Stimulated activated CD8-positive, alpha-beta memory T cell treated with anti-CD3 and anti-CD28 coated beads, Interleukin-4, amount 100 ng/mL, for 1 hour (primary cell): ENCODE measurements around the gene NUP133.
A peak's percentile ranks its signal among the peaks of the same experiment; 100 is the strongest.
"Not testable (repeated sequence)": the region's sequence is repeated elsewhere in the genome, so short reads cannot be mapped to it uniquely, and the experiment has no call there.

ENCODE experiments used
- DNase-seq, 2 donors: peaks; one replicate each; pipeline ENCODE4 v3.0.0-alpha.2; 2020; ENCODE audit warnings: low read depth in 2 of 2, low spot score in 1 of 2

Gene NUP133

DNA sequence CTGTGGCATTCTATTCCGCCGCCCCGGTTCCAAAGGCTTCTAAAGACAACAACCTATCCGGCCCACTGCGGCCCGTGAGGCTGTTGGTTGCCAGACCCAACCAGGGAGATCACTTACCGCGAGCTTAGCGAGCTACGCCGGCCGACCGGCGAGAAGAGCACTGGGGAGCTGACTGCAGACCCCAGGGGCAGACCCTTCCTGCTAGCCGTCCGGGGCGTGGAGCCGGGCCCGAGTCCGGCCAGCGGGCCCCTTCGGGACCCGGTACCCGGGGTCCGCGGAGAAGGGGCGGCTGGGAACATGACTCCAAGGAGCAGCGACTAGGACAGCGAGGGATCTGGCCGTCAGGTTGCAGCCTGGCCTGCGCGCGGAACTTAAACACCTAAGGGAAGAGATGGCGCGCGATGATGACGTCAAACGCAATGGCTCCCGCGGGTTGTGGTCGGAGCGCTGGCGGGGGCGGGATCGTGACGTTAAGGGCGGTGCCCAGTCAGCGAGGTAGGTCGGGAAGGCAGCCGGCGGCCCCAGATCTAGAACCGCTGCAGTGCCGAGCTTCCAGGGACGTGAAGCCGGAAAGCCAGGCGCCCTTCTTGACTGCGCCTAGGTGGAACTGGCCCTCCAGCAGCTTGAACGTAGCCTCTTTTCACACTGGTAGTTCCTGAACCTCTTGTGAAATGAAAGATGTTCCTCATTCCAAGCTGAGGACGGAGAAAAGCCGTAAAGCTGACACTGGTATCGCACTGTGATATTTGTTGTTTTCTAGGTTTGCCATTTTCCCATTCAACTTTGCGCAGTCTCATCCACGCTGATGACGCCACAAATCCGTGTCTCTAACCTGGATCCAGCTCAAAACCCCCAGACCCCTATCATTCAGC, at the start of gene NUP133:
NUP133 (minus strand) TSS at position 391 of the 872 bp plus-strand sequence; CDS start at position 299, 92 bp downstream.
- DNase-seq = peak; percentile 97 to 100

DNA sequence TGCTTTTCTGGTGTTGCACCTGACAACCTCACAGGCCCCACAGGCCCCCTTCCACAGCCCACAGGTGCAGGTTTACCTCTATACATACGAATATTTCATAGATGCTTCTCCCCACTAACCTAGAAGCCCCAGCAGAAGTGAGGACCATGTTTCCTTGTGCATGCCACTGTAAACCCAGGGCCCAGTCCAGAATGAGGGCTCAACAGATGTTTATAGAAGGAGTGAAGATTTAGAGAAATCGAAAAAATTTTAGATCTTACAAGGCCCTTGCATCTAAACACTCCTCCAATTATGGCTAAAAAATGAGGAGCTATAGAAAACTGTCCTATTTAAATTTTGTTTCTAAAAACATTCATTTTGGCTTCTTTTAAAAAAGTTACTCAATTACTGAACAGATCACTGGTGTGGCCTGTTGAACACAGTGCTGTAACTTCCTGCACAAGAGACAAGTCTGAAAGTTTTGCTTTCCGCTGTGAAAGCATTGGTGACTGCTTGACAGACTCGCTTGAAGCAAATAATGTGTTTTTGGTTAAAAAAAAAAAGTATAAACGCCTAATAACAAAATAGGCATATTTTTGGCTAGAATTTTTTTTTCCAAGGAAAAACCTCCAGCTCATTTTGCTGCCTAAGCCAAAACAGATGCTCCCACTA, 49.2 kb upstream of the NUP133 start:
- no peak for DNase-seq

DNA sequence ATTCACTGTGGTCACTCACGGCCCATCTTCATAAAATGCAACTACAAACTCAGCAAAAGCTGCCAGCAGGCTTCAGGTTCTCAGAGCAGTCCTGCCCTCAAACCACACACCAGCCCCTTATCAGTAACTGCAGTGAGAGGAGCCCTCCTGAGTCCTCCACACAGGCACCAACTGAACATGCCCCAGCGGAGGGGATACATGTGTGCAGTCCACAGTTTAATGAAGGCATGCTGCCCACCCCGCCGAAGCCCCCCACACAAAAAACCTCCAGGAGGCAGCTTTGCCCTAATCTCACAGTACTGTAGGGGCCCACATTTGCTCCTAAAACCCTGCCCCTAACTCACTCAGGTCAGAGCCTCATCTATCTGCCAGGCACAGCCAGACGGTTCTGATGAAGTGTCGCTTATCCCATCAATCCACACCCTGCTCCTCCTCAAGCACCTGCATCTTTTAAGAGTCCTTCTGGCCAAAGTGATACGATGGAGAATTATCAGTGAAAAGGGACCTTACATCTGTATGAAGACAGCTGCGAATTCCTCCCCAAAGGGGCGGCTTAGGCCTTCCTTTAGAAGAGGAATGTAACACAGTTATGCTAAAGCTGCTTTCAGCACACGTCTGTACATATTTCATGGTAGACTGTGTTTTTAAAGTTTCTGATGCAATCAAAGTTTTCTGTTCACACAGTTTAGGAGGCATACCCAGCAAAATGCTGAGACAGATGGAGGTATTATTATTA, 46.9 kb upstream of the NUP133 start:
- no peak for DNase-seq

DNA sequence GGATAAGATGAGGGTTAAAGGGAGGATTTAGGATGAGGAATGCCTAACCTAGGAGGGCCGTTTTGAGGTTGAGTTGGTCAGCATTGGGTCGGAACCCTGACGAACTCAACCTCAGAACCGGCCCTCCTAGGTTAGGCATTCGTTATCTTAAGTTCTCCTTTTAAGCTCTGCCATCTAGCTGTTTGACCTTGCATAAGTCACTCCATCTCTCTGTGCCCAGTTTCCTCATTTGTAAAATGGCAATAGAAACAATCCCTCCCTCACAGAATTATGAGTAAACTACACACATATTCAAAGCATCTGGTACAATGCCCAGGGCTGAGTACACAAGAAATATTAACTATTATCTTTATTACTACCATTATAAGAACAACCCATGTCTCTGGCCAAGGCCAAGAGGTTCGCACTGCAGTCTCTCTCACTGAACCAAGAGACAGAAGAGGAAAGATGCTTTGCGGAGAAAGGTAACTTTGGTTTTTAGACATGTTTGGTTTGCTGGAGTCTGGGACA, 45.5 kb upstream of the NUP133 start:
- no peak for DNase-seq

DNA sequence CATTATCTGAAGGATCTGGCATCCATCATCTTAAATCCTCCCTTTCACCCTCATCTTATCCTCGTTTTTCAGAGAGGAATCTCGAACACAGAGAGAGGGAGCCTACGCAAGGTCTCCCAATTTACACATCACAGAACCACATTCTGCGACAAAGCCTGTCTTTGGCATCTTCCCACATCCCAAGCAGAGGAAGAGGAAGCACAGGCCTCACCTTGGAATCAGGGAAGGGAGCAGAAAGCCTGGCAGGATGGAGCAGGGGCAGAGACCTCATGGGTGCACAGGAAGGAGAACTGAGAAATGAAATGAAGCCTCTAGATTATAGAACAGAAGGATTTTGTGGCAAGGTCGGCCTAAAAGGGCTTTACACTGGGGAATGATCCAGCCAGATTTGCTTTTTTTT, 44.6 kb upstream of the NUP133 start:
- DNase-seq = no peak

DNA sequence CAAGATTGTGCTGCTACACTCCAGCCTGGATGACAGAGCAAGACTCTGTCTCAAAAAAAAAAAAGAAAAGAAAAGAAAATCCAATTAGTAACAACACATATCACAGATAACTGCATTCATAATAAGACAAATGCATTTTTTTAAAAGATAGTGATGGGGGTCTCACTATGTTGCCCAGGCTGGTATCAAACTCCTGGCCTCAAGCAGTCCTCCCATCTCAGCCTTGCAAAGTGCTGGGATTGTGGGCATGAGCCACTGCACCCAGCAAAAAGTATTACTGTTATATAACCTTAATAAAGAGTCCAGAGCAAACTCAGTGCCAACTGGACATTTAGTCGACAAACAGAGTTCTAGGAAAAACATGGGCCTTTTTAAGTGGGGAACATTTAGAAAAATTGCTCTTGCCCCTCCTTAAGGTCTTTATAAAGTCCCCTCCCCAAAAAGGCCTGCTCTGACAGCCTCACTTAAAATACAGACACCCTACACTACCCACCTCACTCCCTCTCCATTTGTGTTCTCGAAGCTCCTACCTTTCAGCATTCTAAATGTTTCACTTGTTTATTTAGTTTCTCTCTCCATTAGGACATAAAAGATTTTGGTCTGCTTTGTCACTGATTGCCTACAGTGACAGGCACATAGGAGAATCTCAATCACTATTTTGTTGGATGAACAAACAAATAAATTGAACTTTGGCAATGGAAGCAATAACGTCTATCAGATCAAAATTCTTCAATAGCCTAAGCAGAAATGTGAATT, 42.8 kb upstream of the NUP133 start:
- no peak for DNase-seq

DNA sequence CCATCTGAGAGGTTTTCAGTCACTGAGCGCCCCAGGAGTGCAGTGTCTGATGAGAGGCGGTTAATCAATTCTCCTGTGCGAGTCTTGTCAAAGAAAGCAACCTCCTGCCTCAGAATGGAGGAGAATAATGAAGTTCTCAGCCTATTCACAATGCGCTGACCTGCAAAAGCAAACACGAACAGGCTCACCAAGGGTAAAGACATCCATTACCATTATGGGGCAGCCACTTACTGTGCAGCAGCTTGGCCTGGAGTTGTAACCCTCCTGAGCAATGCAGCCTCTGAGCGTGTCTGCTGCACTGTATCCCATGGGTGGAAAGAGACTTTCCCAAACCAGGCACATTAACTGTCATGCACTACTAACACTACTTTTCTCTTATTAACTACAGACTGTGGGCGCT, 39.4 kb upstream of the NUP133 start:
- DNase-seq = no peak

DNA sequence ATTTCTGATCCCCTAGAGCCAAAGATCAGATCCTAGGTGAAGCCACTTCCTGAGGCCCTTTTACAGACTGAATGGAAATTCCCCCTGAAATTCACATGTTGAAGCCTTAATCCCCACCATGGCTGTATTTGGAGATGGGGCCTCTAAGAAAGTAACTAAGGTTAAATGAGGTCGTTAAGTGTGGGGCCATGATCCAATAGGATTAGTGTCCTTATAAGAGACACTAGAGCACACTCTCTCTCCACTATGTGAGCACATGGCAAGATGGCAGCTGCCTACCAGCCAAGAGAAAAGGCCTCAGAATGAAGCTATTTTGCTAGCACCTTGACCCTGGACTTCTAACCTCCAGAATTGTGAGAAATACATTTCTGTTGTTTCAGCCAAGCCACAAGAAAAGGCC, 36.4 kb upstream of the NUP133 start:
- DNase-seq = no peak

DNA sequence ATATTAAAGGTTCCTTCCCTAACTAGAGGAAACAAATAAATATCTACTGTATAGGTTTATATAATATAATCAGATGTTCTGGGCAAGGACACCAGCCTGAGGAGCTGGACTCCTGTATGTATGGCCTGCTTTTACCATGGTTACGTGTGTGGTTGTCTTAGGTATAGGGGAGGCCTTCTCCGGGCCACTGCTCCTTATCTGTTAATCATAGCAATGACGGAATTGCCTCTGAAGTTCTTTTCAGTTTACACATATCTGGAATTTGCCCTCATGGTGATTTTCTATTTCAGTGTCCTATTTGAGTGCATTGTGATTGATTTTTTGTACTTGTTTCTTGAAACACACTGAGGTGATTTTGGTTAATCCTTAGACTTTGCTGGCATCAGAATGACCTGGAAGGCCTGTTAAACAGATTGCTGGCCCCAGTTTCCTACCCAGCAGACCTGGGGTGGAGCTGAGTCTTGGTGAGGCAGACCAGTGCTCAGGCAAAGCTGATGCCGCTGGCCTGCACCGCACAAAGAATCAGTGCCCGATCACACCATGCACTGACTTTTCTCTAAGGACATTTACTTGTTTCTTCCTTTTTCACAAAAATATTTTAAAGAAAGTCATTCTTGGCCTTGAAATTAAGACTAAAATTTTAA, 31.8 kb upstream of the NUP133 start:
- no peak for DNase-seq

DNA sequence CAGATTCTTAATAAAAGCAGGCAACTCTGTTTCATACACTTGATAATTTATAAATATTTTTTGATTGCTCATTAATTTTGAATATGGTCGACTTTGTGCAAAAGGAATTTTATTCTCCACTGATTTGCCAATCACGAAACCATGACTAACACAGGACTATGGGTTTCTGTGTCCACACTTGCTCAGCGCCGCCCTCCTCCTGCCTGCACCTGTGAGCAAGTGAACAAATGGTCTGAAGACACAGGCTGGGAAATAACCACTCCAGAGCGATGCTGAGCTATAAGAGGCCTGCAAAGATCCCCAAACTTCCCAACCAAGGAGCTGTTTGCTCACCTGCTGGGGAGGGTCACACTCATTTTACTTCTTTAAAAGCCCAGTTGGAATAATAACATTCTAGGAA, 30.8 kb upstream of the NUP133 start:
- DNase-seq = no peak

DNA sequence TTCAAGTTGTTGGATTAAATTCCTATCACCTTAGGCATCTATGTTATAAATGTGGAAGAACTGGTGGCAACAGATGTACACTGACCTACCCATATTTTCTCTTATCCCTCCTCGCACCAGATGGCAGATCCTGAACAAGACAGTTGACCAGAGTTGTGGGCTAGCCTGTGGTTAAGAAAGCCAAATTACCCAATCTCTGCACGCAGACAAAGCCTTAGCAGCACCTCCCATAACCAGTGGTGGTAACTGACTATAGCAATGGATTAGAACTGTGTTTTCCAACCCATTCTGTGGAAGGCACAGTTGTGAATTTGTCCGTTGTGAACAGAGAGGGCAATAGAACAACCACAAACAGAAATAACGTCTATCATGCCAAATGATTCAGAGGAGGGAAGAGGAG, 29.8 kb upstream of the NUP133 start:
- DNase-seq = no peak

DNA sequence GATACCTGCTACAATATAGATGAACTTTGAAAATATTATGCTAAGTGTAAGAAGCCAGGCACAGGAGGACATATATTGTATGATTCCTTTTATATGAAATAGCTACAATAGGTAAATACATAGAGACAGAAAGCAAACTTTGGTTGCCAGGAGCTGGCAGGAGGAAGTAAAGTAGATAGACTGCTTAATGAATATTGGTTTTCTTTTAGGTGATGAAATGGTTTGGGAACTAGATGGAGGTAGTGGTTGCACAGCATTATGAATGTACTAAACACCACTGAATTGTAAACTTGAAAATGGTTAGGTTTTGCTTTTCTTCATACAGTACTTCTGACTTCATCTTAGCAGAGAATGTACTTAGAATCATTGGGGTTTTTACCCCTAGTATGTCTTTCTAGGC, 28.8 kb upstream of the NUP133 start:
- no peak for DNase-seq

DNA sequence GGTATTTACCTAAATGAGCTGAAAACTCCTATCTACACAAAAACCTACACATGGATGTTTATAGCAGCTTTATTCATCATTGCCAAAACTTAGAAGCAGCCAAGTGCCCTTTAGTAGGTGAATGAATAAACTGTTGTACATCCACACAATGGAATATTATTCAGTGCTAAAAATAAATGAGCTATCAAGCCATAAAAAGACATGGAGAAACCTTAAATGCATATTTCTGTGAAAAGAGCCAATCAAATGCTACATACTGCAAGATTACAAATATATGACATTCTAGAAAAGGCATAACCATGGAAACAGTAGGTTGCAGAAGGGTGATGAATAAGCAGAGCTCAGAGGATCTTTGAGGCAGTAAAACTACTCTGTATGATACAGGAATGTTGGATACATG, 27.1 kb upstream of the NUP133 start:
- no peak for DNase-seq

DNA sequence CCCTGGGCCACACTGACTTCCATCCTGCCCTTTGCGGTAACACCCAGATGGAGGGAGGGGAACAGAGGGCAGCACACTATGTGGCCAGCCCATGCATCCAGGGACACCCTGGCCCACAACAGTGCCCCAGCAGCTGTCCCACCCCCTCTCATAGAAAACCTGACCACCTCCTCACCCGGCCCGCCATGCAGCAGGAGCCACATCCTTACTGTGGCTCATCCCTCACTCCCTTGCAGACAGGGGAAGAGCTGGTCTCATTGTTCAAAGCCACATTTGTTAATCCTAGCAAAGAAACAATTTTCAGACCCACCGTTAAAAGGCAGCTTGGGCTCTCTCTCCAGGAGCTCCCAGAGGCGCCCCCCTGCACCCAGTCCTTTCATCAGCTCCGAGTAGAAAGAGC, 23.2 kb upstream of the NUP133 start:
- DNase-seq = no peak

DNA sequence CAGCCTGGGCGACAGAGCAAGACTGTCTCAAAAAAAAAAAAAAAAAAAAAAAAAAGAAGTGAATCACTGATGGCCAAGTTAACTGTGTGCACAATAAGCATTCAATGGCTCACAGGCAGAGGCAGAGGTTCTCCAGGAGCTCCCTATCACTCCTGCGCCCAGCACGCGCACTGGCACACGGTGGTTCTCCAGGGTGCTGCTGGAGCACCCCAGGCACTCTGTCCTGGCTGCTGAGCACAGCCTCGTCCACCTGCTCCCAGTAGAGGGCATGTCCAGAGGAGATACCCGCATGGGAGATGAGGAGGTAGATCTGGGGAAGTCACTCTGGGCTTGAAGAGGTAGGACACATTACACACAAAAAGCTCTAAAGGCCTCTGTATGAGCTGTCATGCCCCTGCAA, 21.5 kb upstream of the NUP133 start:
- no peak for DNase-seq

DNA sequence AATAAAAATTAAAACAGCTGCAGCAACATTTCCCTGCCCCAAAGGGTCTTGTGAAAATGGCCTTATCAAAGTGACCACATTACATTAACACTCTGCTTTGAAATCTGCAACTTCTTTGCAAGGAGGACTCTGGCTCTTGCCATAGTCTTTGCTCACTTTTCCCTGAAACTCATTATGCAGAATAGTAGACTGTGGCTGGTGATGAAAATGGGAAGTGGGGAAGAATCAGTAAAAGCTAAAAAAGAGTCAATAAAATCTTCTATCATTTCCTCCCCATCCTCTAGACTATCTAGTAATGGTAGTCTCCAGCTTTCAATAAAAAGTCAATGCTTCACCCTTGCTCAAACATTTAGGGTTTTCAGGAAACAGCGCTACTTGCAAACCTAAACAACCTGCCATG, 18.6 kb upstream of the NUP133 start:
- DNase-seq = no peak

DNA sequence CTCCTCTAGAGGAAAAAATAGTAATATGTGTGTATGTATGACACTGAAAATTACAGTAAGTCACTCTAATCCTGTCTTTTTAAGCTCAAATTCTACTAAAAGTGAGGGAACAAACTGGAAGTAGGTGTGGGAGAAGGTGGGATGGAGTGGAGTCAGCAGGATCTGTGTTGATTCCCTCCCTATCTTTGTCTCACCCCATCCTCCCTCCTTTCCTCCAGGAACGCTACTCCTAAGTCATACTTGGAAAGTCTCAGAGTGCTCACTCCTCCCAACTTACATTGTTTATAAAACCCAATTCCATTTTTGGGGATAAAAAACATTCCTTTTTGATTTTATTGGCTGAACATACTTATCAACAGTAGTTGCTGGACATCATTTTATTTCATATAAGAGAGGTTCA, 14.9 kb upstream of the NUP133 start:
- DNase-seq = no peak

DNA sequence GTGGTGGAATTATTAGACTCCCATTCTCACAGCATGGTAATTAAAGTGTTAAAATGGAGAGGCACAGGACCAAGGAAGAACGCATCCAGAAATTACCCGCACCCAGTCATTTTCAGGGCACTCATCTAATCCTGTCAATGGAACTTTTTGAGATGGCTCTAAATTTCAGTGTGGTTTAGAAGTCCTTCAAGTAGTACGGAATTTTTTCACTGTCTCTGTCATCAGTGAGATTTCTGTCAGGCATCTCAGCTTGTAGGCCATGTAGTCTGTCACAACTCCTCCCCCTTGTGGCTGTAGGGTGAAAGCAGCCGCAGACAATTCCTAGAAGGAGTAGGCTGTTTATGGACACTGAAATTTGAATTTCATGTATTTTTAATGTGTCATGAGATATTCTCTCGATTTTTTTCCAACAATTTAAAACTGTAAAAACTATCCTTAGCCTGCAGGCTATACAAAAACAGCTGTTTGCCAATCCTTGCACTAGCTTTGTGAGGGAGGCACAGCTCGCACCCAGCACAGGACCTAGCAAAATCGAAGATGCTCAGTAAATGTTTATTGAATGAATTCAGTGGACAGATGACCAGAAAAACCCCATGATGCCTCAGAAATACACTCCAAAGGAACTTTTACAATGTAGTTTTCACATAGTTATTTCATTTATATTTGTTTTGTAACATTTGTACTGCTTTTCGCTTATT, 6.6 kb upstream of the NUP133 start:
- peak; percentile 8 to 30 for DNase-seq

DNA sequence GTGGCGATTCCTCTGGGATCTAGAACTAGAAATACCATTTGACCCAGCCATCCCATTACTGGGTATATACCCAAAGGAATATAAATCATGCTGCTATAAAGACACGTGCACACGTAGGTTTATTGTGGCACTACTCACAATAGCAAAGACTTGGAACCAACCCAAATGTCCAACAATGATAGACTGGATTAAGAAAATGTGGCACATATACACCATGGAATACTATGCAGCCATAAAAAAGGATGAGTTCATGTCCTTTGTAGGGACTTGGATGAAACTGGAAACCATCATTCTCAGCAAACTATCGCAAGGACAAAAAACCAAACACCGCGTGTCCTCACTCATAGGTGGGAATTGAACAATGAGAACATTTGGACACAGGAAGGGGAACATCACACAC, 3.5 kb upstream of the NUP133 start:
- DNase-seq = not testable (repeated sequence)

DNA sequence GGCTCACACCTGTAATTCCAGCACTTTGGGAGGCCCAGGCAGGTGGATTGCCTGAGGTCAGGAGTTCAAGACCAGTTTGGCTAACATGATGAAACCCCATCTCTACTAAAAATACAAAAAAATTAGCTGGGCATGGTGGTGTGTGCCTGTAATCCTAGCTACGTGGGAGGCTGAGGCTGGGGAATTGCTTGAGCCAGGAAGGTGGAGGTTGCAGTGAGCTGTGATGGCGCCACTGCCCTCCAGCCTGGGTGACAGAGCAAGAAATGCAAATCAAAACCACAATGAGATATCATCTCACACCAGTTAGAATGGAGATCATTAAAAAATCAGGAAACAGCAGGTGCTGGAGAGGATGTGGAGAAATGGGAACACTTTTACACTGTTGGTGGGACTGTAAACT, 3.1 kb upstream of the NUP133 start:
- DNase-seq = not testable (repeated sequence)
